ENCODE measurements around the gene NXPE2. TPM values are rescaled to one million over a fixed set of nuclear protein-coding genes. Genes with fewer than 3 reads are reported as not detected.

Gene NXPE2
- total and polyA plus RNA-seq, 2 of the 8 experiments (the other 6 are each of a cell fraction or from before 2014, with no cell fraction given) = not detected

- no peak overlapping the region for H3K23ac ChIP-seq (ENCODE audit: insufficient read length)
- H2BK5ac ChIP-seq (ENCODE audit: low read depth, low read length) = no peak overlapping the region
- no peak overlapping the region for H3K4me3 ChIP-seq (ENCODE audit: extremely low read depth in 1 of 4, insufficient read depth in 2 of 4, low read depth in 3 of 4, low read length in 4 of 4)
- H4K8ac ChIP-seq (ENCODE audit: extremely low read depth, insufficient read depth, low read length) = no peak overlapping the region
- no peak for TF ChIP-seq JUN (IDR thresholded peaks at IDR 0.05; ENCODE audit: low read depth, low read length)
- TF ChIP-seq RAD21 (IDR thresholded peaks at IDR 0.05 in 1 of 2, conservative IDR thresholded peaks at IDR 0.05 in 1 of 2; ENCODE audit: low read depth in 2 of 2, low read length in 2 of 2) = peak; percentile 84 to 86
- TF ChIP-seq KDM4A (IDR thresholded peaks at IDR 0.05; ENCODE audit: low read depth, low read length, severe bottlenecking) = no peak
- no peak for TF ChIP-seq EGR1 (IDR thresholded peaks at IDR 0.05; ENCODE audit: borderline replicate concordance, low read depth, low read length)
- TF ChIP-seq MAX (IDR thresholded peaks at IDR 0.05) = no peak
- no peak for TF ChIP-seq CREB1 (IDR thresholded peaks at IDR 0.05)
- peak; percentile 44 to 84 (median 67) for TF ChIP-seq CTCF (IDR thresholded peaks at IDR 0.05; ENCODE audit: control extremely low read depth in 1 of 3, insufficient read depth in 1 of 3, low read depth in 1 of 3, low read length in 3 of 3)
- H3K79me2 ChIP-seq (ENCODE audit: control insufficient read depth in 1 of 2, insufficient read depth in 2 of 2, low read length in 2 of 2) = no peaks in the 10 kb centered on the region
- no peak overlapping the region for H2AFZ ChIP-seq (ENCODE audit: low read length)
- no peaks in the 10 kb centered on the region for H3K9me3 ChIP-seq (ENCODE audit: insufficient read depth in 2 of 2, low read depth in 1 of 2, low read length in 1 of 2)
- no peak overlapping the region for H3K4me2 ChIP-seq (ENCODE audit: insufficient read depth in 1 of 2, low read depth in 2 of 2, low read length in 2 of 2)
- H3K36me3 ChIP-seq (ENCODE audit: control insufficient read depth in 2 of 4, insufficient read depth in 4 of 4, low read length in 3 of 4) = no peaks in the 10 kb centered on the region
- no peaks in the 10 kb centered on the region for H3K79me1 ChIP-seq (ENCODE audit: low read depth, low read length)
- no peak overlapping the region for H2BK20ac ChIP-seq (ENCODE audit: low read length)
- H2BK12ac ChIP-seq (ENCODE audit: low read depth, low read length) = no peak overlapping the region
- H4K5ac ChIP-seq (ENCODE audit: insufficient read length, low read depth, low read length) = no peak overlapping the region
- no peak overlapping the region for H3K14ac ChIP-seq (ENCODE audit: insufficient read length)
- no peaks in the 10 kb centered on the region for H3K27me3 ChIP-seq (replicated peaks in 1 of 4; ENCODE audit: control insufficient read depth in 3 of 4, extremely low read depth in 1 of 4, insufficient read depth in 3 of 4, low read length in 3 of 4)
- ChIA-PET CTCF (ENCODE audit: partially characterized antibody) (interaction anchor here (0.6 to 2.7 kb wide), 21 partner anchors 9 to 461 kb away, joined by 3 to 12 read pairs (median 4); no protein-coding TSS in a partner anchor), POLR2A (ENCODE audit: partially characterized antibody) (no interaction called here)
- H2BK15ac ChIP-seq (ENCODE audit: low read length) = no peak overlapping the region
- no peak overlapping the region for H3K4ac ChIP-seq (replicated peaks; ENCODE audit: insufficient read length, low read depth, low read length)
- H3K27ac ChIP-seq (ENCODE audit: low read depth, low read length) = no peak overlapping the region
- H4K20me1 ChIP-seq (replicated peaks in 1 of 2; ENCODE audit: control insufficient read depth in 1 of 2, insufficient read depth in 2 of 2, low read length in 2 of 2) = no peaks in the 10 kb centered on the region
- H3K4me1 ChIP-seq (replicated peaks in 1 of 4; ENCODE audit: control insufficient read depth in 3 of 4, insufficient read depth in 4 of 4, low read length in 3 of 4) = no peaks in the 10 kb centered on the region
- no peak overlapping the region for H3K9ac ChIP-seq (replicated peaks in 1 of 4; ENCODE audit: extremely low read depth in 1 of 4, low read depth in 3 of 4, low read length in 3 of 4)
- no peak overlapping the region for H2AK5ac ChIP-seq (ENCODE audit: low read depth, low read length)
- H3K23me2 ChIP-seq (ENCODE audit: low read depth, low read length) = no peaks in the 10 kb centered on the region
- DNase-seq (ENCODE audit: low read depth in 1 of 2, low spot score in 2 of 2) = peak; percentile 13 to 64
- no peak overlapping the region for H3K56ac ChIP-seq (replicated peaks; ENCODE audit: insufficient read length, low read depth, low read length)
- no peak overlapping the region for H2BK120ac ChIP-seq (replicated peaks; ENCODE audit: low read depth, low read length)
- H4K91ac ChIP-seq (replicated peaks; ENCODE audit: insufficient read length, low read length) = no peak overlapping the region
- peak; percentile 60 for FAIRE-seq
- no peak overlapping the region for H3K18ac ChIP-seq (ENCODE audit: extremely low read depth, low read length)
These were observed 60.6 kb downstream of the NXPE2 start for GRCh38 chr11:114738954-114739353.
